ENCODE measurements around the gene KLHL17.

KLHL17 gene

DNA sequence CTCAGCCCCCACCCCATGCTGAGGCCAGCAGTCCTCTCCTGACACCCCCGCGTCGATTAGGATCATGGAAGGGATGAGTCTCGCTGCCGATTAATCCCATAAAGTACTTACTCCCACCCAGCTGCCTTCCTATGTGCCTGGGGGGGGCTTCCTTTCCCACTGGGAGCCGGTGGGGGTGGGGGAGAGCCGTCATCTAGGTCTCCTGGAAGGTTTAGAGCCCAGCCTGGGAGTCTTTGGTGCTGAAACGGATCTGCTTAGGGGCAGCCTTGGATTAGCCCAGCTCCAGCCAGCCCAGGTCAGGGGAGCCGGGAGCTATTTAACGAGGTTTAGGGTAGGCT is 26.8 kb upstream of the KLHL17 start:
- H3K27me3 ChIP-seq (ENCODE audit: control insufficient read depth, insufficient read depth, low read length), result peaks cover 63% of the 10 kb centered on the region
- peaks cover 31% of the 10 kb centered on the region for H3K4me1 ChIP-seq (ENCODE audit: control insufficient read depth, insufficient read depth, low read length)
- no peak overlapping the region for H3K4me3 ChIP-seq (ENCODE audit: low read length)

DNA sequence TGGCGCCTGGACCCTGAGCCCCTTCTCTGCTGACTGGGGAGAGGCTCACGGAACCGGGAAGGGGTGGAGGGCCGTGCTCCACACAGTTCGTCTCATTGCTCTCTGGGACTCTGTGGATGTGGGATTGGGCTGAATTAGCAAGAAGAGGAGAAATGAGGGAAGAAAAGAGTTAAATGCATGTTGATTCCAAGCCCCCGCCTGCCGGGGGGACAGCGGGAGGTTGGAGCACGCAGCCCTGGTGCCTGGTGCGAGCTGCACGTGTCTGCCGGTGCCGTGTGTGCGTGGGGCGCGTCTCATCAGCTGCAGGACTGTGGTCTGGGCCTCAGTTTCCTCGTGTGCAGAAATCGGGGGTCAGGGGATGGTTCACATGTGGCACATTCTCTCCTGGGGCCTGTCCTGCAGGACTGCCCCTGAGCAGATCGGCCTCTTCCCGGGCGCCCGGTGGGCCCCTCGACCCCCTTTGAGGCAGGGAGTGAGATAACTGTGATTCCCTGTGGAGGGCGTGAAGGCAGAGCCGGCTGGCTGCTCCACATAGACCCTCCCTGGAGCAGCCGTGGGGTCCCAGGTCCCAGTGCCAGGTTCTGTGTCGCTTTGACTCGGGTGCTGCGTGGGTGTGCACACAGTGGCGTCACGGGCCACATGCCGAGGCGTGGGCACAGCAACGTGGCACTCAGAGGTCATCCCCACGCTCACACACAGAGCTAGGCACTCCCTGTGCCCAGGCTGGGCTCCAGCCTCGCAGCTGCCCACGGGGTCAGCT is 25.2 kb upstream of the KLHL17 start:
- Histone ChIP-seq H3K9me3 (ENCODE audit: control insufficient read depth, low read length) (no peaks in the 10 kb centered on the region), H3K4me1 (ENCODE audit: control insufficient read depth, insufficient read depth, low read length) (peaks cover 38% of the 10 kb centered on the region), H3K36me3 (ENCODE audit: control insufficient read depth, insufficient read depth, low read length) (no peaks in the 10 kb centered on the region), H3K27me3 (ENCODE audit: control insufficient read depth, insufficient read depth, low read length) (peaks cover 62% of the 10 kb centered on the region), H3K4me3 (ENCODE audit: low read length) (no peak overlapping the region), H3K9ac (ENCODE audit: low read length) (no peak overlapping the region)

More for the DNA sequence above, 26.8 kb upstream of the KLHL17 start:
- no peaks in the 10 kb centered on the region for H3K9me3 ChIP-seq (ENCODE audit: control insufficient read depth, low read length)
- H3K9ac ChIP-seq (ENCODE audit: low read length), result no peak overlapping the region
- no peaks in the 10 kb centered on the region for H3K36me3 ChIP-seq (ENCODE audit: control insufficient read depth, insufficient read depth, low read length)

DNA sequence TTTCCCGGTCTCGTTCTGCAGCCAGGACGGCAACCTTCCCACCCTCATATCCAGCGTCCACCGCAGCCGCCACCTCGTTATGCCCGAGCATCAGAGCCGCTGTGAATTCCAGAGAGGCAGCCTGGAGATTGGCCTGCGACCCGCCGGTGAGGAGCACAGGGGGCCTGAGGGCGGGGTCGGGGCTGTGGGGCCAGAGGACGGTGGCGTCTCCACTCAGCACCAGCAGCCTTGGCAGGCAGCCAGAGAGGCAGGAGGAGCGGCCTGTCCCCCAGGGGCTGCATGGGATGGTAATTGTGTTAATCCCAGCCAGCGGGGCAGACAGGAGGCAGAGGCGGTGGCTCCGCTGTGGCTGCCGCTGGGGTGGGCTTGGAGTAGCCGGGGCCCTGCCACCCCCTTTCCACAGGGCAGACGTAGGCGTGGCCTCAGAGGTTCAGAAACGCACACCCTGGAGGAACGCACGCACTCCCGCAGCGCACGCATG is 24.6 kb upstream of the KLHL17 start:
- Histone ChIP-seq H3K9ac (ENCODE audit: low read length) (no peak overlapping the region), H3K4me1 (ENCODE audit: control insufficient read depth, insufficient read depth, low read length) (peaks cover 43% of the 10 kb centered on the region), H3K4me3 (ENCODE audit: low read length) (no peak overlapping the region), H3K36me3 (ENCODE audit: control insufficient read depth, insufficient read depth, low read length) (no peaks in the 10 kb centered on the region), H3K27me3 (ENCODE audit: control insufficient read depth, insufficient read depth, low read length) (peaks cover 67% of the 10 kb centered on the region), H3K9me3 (ENCODE audit: control insufficient read depth, low read length) (no peaks in the 10 kb centered on the region)

DNA sequence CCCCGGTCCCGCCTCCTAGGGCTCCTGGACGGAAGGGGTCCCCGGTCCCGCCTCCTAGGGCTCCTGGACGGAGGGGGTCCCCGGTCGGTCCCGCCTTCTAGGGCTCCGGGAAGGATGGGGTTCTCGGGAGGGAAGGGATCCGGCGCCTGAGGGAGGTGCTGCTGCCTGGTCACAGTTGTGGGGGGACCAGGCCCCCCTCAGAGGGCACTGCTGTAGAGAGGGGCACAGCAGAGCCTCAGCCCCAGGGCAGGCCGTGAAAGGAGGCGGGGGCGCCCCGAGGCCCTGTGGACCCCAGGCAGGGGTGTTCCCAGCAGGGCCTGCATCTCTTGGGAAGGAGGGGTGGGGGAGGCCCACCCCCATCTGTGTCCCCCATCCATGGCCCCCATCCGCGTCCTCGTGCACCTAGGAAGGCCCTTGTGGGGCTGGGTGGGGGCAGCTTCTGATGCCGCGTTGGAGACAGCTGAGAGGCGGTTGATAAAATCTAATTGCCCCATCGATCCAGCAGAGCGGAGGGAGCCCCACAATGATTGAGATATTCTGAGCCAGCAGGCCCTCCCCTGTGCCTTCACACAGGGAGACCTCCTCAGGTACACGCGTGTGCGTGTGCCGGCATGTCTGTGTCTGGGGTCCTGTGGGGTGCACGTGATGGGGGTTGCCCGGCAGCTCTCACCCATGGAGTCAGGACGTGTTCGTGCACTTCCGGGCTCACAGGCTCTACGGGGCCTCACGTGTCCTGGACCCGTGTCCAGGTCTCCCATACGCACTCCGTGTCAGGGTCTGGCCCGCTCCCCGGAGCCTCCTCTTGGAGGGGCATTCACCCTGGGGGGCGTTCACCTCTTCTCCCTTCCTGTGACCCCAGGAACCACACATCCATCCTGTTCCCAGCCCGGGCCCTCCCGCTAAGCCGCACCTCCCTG is 23.8 kb upstream of the KLHL17 start:
- H3K4me3 ChIP-seq (ENCODE audit: low read length), result no peak overlapping the region
- H3K36me3 ChIP-seq (ENCODE audit: control insufficient read depth, insufficient read depth, low read length), result no peaks in the 10 kb centered on the region
- H3K9me3 ChIP-seq (ENCODE audit: control insufficient read depth, low read length), result no peaks in the 10 kb centered on the region
- H3K4me1 ChIP-seq (ENCODE audit: control insufficient read depth, insufficient read depth, low read length), result peaks cover 49% of the 10 kb centered on the region
- no peak overlapping the region for H3K9ac ChIP-seq (ENCODE audit: low read length)
- peaks cover 73% of the 10 kb centered on the region for H3K27me3 ChIP-seq (ENCODE audit: control insufficient read depth, insufficient read depth, low read length)

DNA sequence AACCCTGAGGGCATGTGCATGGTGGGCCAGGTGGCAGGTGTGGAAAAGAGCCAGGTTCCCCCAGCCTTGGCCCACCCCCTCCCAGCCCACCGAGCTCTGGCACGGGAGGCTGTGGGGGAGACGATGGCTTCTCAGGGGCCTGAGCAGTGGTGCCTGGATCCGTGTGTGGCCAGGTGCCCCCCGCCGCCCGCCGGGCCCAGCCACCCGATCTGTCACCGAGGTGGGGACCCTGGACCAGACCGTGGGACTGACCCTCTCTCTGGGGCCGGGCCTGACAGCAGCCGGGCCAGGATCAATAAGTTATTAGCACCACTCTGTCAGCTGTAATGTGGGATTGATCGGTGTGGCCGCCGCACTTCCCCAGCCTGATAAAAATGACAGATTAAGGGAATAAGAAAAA is 22.9 kb upstream of the KLHL17 start:
- Histone ChIP-seq H3K9me3 (ENCODE audit: control insufficient read depth, low read length) (no peaks in the 10 kb centered on the region), H3K27me3 (ENCODE audit: control insufficient read depth, insufficient read depth, low read length) (peaks cover 76% of the 10 kb centered on the region), H3K4me1 (ENCODE audit: control insufficient read depth, insufficient read depth, low read length) (peaks cover 49% of the 10 kb centered on the region), H3K4me3 (ENCODE audit: low read length) (no peak overlapping the region), H3K36me3 (ENCODE audit: control insufficient read depth, insufficient read depth, low read length) (no peaks in the 10 kb centered on the region), H3K9ac (ENCODE audit: low read length) (no peak overlapping the region)

DNA sequence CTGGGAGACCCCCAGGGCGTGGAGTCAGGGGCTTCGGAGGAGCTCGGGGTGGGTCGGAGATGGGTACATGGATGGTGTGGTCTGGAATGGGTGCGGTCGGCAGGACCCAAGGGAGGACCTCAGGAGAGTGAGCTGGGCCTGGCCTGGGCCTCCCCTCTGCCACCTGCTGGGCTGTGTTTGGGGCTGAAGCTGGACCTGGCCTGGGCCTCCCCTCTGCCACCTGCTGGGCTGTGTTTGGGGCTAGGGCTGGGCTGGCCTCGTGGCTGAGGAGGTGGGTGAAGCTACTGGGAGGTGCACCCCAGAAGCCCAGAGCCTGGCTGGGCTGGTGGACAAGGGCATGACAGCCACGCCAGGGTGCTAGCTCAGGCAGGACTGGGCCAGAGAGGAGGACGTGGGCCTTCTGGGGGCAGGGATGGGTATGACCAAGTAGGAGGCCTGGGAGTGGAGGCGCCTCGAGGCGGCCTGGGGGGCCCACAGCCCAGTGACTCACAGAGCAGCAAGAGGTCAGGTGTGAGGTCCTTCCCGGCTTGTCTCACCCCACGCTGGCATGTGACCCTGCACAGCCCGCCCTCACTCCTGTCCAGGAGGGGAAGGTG is 22.2 kb upstream of the KLHL17 start:
- H3K27me3 ChIP-seq (ENCODE audit: control insufficient read depth, insufficient read depth, low read length), result peaks cover 76% of the 10 kb centered on the region

DNA sequence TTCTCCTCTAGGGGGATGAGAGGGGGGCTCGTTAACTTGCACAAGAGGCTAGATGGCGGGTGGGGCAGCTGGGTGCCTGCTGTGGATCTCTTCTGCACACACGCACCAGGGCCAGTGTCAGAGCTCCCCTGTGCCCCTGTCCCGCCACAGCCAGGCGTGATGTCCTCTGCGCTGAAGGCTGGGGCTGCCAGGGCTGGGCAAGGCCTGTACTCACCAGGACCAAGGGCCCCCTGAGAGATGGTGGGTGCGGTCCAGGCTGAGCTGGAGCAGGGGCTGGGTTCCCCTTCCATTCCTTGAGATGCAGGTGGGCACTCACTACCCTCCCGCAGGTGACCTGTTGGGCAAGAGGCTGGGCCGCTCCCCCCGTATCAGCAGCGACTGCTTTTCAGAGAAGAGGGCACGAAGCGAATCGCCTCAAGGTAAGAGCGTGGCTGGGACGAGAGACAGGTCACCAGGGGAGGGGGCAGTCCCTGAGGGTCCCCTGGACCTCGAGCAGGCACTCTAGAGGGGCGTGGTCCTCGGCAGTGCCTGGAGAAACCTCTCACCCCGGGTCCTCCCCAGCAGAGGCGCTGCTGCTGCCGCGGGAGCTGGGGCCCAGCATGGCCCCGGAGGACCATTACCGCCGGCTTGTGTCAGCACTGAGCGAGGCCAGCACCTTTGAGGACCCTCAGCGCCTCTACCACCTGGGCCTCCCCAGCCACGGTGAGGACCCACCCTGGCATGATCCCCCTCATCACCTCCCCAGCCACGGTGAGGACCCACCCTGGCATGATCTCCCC is 21.5 kb upstream of the KLHL17 start:
- peaks cover 72% of the 10 kb centered on the region for H3K27me3 ChIP-seq (ENCODE audit: control insufficient read depth, insufficient read depth, low read length)
- H3K36me3 ChIP-seq (ENCODE audit: control insufficient read depth, insufficient read depth, low read length), result no peaks in the 10 kb centered on the region
- no peak overlapping the region for H3K4me3 ChIP-seq (ENCODE audit: low read length)
- H3K4me1 ChIP-seq (ENCODE audit: control insufficient read depth, insufficient read depth, low read length), result peaks cover 47% of the 10 kb centered on the region
- no peak overlapping the region for H3K9ac ChIP-seq (ENCODE audit: low read length)
- no peaks in the 10 kb centered on the region for H3K9me3 ChIP-seq (ENCODE audit: control insufficient read depth, low read length)

More for the DNA sequence above, 22.2 kb upstream of the KLHL17 start:
- Histone ChIP-seq H3K9ac (ENCODE audit: low read length) (no peak overlapping the region), H3K4me3 (ENCODE audit: low read length) (no peak overlapping the region), H3K36me3 (ENCODE audit: control insufficient read depth, insufficient read depth, low read length) (no peaks in the 10 kb centered on the region), H3K9me3 (ENCODE audit: control insufficient read depth, low read length) (no peaks in the 10 kb centered on the region), H3K4me1 (ENCODE audit: control insufficient read depth, insufficient read depth, low read length) (peaks cover 49% of the 10 kb centered on the region)

DNA sequence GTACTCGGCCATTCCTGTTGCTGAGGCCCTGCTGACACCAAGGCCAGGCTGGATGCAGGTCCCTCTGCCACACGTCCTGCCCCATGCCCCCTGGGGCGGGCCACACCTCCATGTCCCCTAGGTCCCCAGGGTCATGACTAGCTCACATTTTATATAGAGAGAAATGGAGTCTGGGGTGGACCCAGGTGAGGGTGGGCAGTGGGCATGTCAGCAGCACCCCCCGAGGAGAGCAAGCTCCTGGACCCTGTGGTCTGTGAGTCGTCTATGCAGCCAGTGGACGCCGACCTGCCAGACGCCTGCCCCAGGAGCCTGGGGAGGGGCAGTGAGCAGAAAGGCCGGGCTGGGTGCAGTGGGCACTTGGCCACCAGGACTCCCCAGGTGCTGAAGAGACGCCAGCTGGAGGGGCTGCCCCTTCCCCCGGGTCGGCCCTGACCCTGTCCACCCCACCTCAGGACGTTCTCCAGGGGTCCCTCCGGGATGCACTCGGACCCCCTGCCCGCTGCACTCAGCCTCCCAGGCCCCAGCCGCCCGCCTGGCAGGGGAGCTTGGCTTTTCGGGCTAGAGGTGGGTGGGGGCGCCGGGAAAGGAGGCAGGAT is 20.8 kb upstream of the KLHL17 start:
- no peaks in the 10 kb centered on the region for H3K9me3 ChIP-seq (ENCODE audit: control insufficient read depth, low read length)
- no peak overlapping the region for H3K9ac ChIP-seq (ENCODE audit: low read length)
- H3K4me3 ChIP-seq (ENCODE audit: low read length), result no peak overlapping the region
- peaks cover 47% of the 10 kb centered on the region for H3K4me1 ChIP-seq (ENCODE audit: control insufficient read depth, insufficient read depth, low read length)
- H3K36me3 ChIP-seq (ENCODE audit: control insufficient read depth, insufficient read depth, low read length), result no peaks in the 10 kb centered on the region
- peaks cover 72% of the 10 kb centered on the region for H3K27me3 ChIP-seq (ENCODE audit: control insufficient read depth, insufficient read depth, low read length)

DNA sequence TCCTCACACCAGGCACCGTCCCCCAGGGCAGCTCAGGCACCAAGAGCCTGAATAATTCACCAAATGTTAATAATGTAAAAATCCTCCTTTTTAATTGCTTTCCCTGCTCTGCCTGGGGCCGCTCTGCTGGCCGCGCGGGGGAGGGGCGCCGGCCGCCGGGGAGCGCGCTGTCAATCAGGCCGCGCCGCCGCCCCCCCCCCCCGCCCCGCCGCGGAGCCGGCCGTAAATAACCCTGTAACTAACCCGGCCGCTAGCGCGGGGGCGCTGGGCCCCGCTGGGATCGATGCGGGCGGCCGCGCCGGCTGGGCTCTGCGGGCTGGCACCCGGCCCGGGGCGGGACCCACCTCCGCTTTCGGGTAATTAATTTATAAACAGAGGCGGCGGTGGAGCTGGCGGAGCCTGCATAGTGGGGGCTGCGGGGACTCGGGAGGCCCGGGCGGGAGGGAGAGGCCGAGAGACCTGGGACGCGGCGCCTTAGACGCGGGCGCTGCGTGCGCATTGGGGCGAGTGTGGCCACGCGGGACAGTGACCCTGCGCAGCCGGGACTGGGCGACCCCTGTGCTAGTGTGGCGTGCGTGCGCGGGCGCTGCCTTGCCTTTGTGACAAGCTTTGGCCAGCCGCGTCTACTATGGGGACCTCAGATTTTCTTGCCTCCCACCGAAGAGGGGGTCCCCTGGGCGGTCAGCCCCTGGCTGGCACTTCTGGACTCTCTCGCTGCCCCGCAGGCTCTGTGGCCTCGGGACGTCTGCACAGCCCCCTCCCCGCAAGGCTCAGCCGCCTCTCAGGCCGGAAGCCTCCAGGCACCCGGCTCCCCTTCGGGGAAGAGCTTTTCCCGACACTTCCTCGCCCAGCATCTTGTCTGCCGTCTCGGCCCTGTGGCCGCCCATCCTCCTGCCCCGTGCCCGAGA is 20.0 kb upstream of the KLHL17 start:
- H3K27me3 ChIP-seq (ENCODE audit: control insufficient read depth, insufficient read depth, low read length), result peaks cover 66% of the 10 kb centered on the region
- H3K9me3 ChIP-seq (ENCODE audit: control insufficient read depth, low read length), result no peaks in the 10 kb centered on the region
- peaks cover 41% of the 10 kb centered on the region for H3K4me1 ChIP-seq (ENCODE audit: control insufficient read depth, insufficient read depth, low read length)
- no peaks in the 10 kb centered on the region for H3K36me3 ChIP-seq (ENCODE audit: control insufficient read depth, insufficient read depth, low read length)
- no peak overlapping the region for H3K9ac ChIP-seq (ENCODE audit: low read length)
- no peak overlapping the region for H3K4me3 ChIP-seq (ENCODE audit: low read length)

DNA sequence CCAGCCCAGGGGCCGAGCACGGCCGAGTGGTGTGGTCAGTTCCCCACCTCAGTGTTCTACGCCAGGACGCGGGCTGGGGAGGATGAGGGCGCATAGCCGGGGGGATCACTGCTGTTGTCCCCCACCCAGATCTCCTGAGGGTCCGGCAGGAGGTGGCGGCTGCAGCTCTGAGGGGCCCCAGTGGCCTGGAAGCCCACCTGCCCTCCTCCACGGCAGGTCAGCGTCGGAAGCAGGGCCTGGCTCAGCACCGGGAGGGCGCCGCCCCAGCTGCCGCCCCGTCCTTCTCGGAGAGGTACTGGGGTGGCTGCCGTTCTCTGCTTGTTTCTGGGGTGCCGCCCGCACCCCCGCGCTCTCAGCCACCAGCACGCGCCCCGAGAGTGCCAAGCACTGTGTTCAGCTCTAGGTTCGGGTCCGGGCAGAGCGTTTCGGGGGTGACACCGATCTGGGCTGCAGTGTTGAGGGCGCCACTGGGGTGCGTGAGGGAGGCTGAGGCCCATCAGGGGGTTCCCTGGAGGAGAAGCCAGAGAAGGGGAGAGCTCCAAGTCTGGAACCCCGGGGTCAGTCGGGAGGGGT is 19.3 kb upstream of the KLHL17 start:
- Histone ChIP-seq H3K9me3 (ENCODE audit: control insufficient read depth, low read length) (no peaks in the 10 kb centered on the region), H3K36me3 (ENCODE audit: control insufficient read depth, insufficient read depth, low read length) (no peaks in the 10 kb centered on the region), H3K4me1 (ENCODE audit: control insufficient read depth, insufficient read depth, low read length) (peaks cover 36% of the 10 kb centered on the region), H3K9ac (ENCODE audit: low read length) (no peak overlapping the region), H3K27me3 (ENCODE audit: control insufficient read depth, insufficient read depth, low read length) (peaks cover 59% of the 10 kb centered on the region), H3K4me3 (ENCODE audit: low read length) (no peak overlapping the region)
